ENCODE measurements around the gene RSPH10B2. TPM values are rescaled to one million over a fixed set of nuclear protein-coding genes. Genes with fewer than 3 reads are reported as not detected.
"Not testable (repeated sequence)": the region's sequence is repeated elsewhere in the genome, so short reads cannot be mapped to it uniquely, and the experiment has no call there.

The RSPH10B2 gene
- polyA plus RNA-seq, 1 donor (not counting 4 experiments of a cell fraction or from before 2014, with no cell fraction given), result not detected

- no peak for DNase-seq (ENCODE audit: low read depth, low spot score)
- peaks cover 12% of the 10 kb centered on the region for H3K4me1 ChIP-seq (ENCODE audit: control insufficient read depth, extremely low read depth, insufficient read depth, low read length)
- no peaks in the 10 kb centered on the region for H3K9me1 ChIP-seq (ENCODE audit: control insufficient read depth, extremely low read depth, insufficient read depth, low read length)
- FAIRE-seq, result no peak
- no peak overlapping the region for H3K27ac ChIP-seq (ENCODE audit: control insufficient read depth, insufficient read depth, low read length)
- H3K9me3 ChIP-seq (ENCODE audit: control insufficient read depth, low read depth, low read length), result no peaks in the 10 kb centered on the region
- peaks cover 20% of the 10 kb centered on the region for H3K79me2 ChIP-seq (ENCODE audit: control insufficient read depth, insufficient read depth, low read length)
- no peak overlapping the region for H3K4me3 ChIP-seq (ENCODE audit: control insufficient read depth in 2 of 3, extremely low read depth in 1 of 3, insufficient read depth in 2 of 3, low read depth in 1 of 3, low read length in 3 of 3)
- H4K20me1 ChIP-seq (ENCODE audit: control insufficient read depth, extremely low read depth, insufficient read depth, low read length), result no peaks in the 10 kb centered on the region
- dilution Hi-C loops (cut with MboI; ENCODE audit: extremely low pct_ligation_motif_present, low sequenced_read_pairs), result no loop called here
- no peaks in the 10 kb centered on the region for H3K27me3 ChIP-seq (ENCODE audit: control insufficient read depth, extremely low read depth, insufficient read depth, low read length)
- TF ChIP-seq EZH2 (IDR thresholded peaks at IDR 0.05; ENCODE audit: low read length), result no peak
- TF ChIP-seq CTCF (optimal IDR thresholded peaks at IDR 0.05 in 1 of 3, IDR thresholded peaks at IDR 0.05 in 1 of 3, conservative IDR thresholded peaks at IDR 0.05 in 1 of 3; ENCODE audit: extremely low read depth in 1 of 3, insufficient read depth in 2 of 3, low read length in 3 of 3), result no peak
- H2AFZ ChIP-seq (ENCODE audit: control insufficient read depth, low read length), result no peak overlapping the region
- H3K9ac ChIP-seq (ENCODE audit: control insufficient read depth, extremely low read depth, insufficient read depth, low read length), result no peak overlapping the region
- peaks cover 2 to 4% of the 10 kb centered on the region in 2 experiments for H3K36me3 ChIP-seq (ENCODE audit: control insufficient read depth in 2 of 2, extremely low read depth in 1 of 2, insufficient read depth in 2 of 2, low read length in 2 of 2)
- no peak overlapping the region for H3K4me2 ChIP-seq (ENCODE audit: control insufficient read depth, extremely low read depth, insufficient read depth, low read depth, low read length)
These were observed 44.1 kb upstream of the RSPH10B2 start for GRCh38 chr7:6709808-6710207.

- TF ChIP-seq EZH2 (IDR thresholded peaks at IDR 0.05; ENCODE audit: low read length) (no peak), CTCF (optimal IDR thresholded peaks at IDR 0.05 in 1 of 3, IDR thresholded peaks at IDR 0.05 in 1 of 3, conservative IDR thresholded peaks at IDR 0.05 in 1 of 3; ENCODE audit: extremely low read depth in 1 of 3, insufficient read depth in 2 of 3, low read length in 3 of 3) (no peak)
- Histone ChIP-seq H3K27me3 (ENCODE audit: control insufficient read depth, extremely low read depth, insufficient read depth, low read length) (no peaks in the 10 kb centered on the region), H3K4me2 (ENCODE audit: control insufficient read depth, extremely low read depth, insufficient read depth, low read depth, low read length) (no peak overlapping the region), H3K36me3 (ENCODE audit: control insufficient read depth in 2 of 2, extremely low read depth in 1 of 2, insufficient read depth in 2 of 2, low read length in 2 of 2) (no peaks in the 10 kb centered on the region), H3K9ac (ENCODE audit: control insufficient read depth, extremely low read depth, insufficient read depth, low read length) (no peak overlapping the region), H3K9me3 (ENCODE audit: control insufficient read depth, low read depth, low read length) (no peaks in the 10 kb centered on the region), H2AFZ (ENCODE audit: control insufficient read depth, low read length) (no peak overlapping the region), H3K4me1 (ENCODE audit: control insufficient read depth, extremely low read depth, insufficient read depth, low read length) (no peaks in the 10 kb centered on the region), H4K20me1 (ENCODE audit: control insufficient read depth, extremely low read depth, insufficient read depth, low read length) (no peaks in the 10 kb centered on the region), H3K27ac (ENCODE audit: control insufficient read depth, insufficient read depth, low read length) (no peak overlapping the region), H3K79me2 (ENCODE audit: control insufficient read depth, insufficient read depth, low read length) (no peaks in the 10 kb centered on the region), H3K4me3 (ENCODE audit: control insufficient read depth in 2 of 3, extremely low read depth in 1 of 3, insufficient read depth in 2 of 3, low read depth in 1 of 3, low read length in 3 of 3) (no peak overlapping the region), H3K9me1 (ENCODE audit: control insufficient read depth, extremely low read depth, insufficient read depth, low read length) (no peaks in the 10 kb centered on the region)
- FAIRE-seq, result no peak
- dilution Hi-C loops (cut with MboI; ENCODE audit: extremely low pct_ligation_motif_present, low sequenced_read_pairs), result no loop called here
- no peak for DNase-seq (ENCODE audit: low read depth, low spot score)
These were observed 39.5 kb upstream of the RSPH10B2 start for GRCh38 chr7:6714360-6714759.

- H3K9me3 ChIP-seq (ENCODE audit: control insufficient read depth, low read depth, low read length); H3K36me3 ChIP-seq (ENCODE audit: control insufficient read depth in 2 of 2, extremely low read depth in 1 of 2, insufficient read depth in 2 of 2, low read length in 2 of 2); H3K79me2 ChIP-seq (ENCODE audit: control insufficient read depth, insufficient read depth, low read length); H3K4me3 ChIP-seq (ENCODE audit: control insufficient read depth in 2 of 3, extremely low read depth in 1 of 3, insufficient read depth in 2 of 3, low read depth in 1 of 3, low read length in 3 of 3); FAIRE-seq; H3K4me1 ChIP-seq (ENCODE audit: control insufficient read depth, extremely low read depth, insufficient read depth, low read length); H3K4me2 ChIP-seq (ENCODE audit: control insufficient read depth, extremely low read depth, insufficient read depth, low read depth, low read length); H3K27me3 ChIP-seq (ENCODE audit: control insufficient read depth, extremely low read depth, insufficient read depth, low read length); dilution Hi-C loops (cut with MboI; ENCODE audit: extremely low pct_ligation_motif_present, low sequenced_read_pairs); DNase-seq (ENCODE audit: low read depth, low spot score); H3K27ac ChIP-seq (ENCODE audit: control insufficient read depth, insufficient read depth, low read length); H4K20me1 ChIP-seq (ENCODE audit: control insufficient read depth, extremely low read depth, insufficient read depth, low read length); H3K9me1 ChIP-seq (ENCODE audit: control insufficient read depth, extremely low read depth, insufficient read depth, low read length); H3K9ac ChIP-seq (ENCODE audit: control insufficient read depth, extremely low read depth, insufficient read depth, low read length); H2AFZ ChIP-seq (ENCODE audit: control insufficient read depth, low read length): not testable (repeated sequence)
These were observed 38.0 kb upstream of the RSPH10B2 start for GRCh38 chr7:6715898-6716297.

Data from keratinocyte (primary cell).